Stimulated activated CD4-positive, alpha-beta T cell treated with anti-CD3 and anti-CD28 coated beads, Interleukin-15, amount 100 ng/mL, for 24 hours (primary cell): ENCODE measurements around the gene ANGPTL1.

Experiments
- DNase-seq: peaks from one replicate; pipeline ENCODE4 v3.0.0-alpha.2; 2020

ANGPTL1 gene, protein sequence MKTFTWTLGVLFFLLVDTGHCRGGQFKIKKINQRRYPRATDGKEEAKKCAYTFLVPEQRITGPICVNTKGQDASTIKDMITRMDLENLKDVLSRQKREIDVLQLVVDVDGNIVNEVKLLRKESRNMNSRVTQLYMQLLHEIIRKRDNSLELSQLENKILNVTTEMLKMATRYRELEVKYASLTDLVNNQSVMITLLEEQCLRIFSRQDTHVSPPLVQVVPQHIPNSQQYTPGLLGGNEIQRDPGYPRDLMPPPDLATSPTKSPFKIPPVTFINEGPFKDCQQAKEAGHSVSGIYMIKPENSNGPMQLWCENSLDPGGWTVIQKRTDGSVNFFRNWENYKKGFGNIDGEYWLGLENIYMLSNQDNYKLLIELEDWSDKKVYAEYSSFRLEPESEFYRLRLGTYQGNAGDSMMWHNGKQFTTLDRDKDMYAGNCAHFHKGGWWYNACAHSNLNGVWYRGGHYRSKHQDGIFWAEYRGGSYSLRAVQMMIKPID

DNA sequence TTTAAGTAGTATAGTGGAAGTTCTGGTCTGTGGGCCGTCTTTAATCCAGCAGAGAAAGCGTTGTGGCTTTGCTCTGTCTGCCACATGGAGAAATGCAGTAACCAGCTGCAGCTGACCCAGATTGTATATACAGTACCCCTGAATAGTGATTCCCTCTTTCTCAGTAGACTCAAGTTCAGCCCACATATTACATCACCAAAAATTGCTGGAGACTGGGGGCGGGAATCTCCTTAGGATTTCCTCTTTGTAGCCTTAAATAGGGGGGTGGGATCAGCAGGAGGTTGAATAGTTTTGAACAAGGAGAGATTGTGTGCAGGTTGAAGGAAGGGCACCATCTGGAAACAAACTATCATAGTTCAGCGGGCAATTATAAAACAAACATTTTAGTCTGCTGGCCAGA lies at the start of gene ANGPTL1:
Gene ANGPTL1 (minus strand): TSS at position 134 of the 400 bp plus-strand sequence. CDS start 5,301 bp downstream, outside the sequence.
- DNase-seq, result no peak

DNA sequence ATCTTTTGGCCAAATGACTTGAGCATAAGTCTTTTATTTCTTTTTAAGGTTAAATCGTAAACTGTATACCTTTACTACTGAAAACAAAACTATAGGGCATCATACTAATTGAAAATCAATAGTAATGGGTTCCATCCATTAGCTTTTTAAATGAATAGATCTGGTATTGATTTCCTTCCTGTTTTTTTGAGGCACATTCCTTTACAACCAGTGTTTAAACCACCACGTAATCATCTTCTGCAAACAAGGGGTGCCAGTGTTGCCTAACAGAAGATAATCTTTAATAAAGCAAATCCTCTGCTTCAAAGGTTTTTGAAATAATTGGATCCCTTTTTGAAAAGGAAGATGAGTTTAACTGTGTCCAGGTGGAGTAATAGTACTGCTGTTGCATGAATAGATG lies 48.7 kb upstream of the ANGPTL1 start:
- no peak for DNase-seq

DNA sequence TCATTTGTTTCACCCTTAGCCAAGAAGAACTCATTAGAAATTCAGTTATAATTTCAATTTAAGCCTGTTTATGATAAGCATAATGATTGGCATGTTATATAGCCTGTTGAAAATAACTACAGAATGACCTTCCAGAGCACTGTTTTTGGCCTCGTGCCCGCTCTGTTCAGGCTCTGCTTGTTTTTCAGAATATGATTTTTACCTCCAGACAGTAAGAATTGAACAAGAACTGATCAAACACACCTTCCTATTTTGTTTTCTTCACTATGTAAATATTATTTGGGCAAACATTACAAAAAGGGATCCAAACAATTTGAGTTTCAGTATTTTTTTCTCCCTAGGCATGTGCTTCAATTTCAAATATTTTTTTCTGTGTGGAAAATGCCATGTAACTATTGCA lies 48.1 kb upstream of the ANGPTL1 start:
- DNase-seq, result no peak

DNA sequence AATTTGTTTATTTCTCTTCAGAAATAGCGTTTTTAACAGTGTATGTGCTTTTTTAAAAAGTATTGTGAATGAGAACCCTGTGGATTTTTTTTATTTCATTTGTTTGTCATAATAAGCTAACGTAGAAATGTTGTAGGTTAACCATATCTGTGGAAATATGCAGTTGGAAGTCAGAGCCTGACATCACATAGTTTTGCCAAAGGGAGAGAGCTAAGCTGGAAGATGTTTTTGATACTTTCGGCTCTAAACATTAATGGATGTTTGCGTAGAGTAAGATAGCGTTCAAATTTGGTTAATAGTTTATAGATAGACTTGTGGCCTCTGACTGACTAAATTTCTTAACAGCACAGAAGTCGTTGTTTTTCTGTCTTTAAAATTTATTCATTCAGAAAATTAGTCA lies 47.4 kb upstream of the ANGPTL1 start:
- DNase-seq, result no peak

DNA sequence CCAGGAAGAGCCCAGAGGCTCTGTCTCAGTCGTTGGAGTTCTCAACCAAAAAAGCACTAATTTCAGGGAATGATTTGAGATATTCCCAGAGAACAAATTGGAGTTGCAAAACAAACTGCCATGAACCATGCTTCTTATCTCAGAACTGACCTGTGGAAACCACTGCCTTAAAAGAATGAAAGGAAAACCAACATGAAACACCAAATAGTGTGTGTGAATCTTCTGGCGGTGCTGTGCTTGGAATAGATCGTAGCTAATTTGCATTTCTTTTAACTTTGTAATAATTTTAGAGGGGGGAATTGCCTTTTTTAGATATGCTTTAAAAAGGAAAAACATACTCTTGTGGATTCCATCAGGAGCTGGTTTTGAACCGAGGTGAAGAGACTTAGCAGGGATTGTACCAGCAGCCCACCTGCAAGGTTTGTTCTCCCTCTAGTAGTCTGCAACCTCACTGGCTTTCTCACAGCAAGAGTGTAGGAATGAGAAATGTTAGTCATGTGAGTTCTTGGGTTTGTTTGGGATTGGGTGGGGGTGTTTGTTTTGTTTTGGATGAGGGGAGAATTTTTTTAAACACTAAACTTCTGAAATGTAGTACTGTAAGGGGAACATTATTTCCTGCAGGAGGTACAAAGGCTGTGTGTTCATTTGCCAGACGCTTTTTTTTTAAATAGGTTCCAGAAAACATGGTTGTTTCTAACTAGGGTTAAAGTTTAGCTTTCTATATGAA lies 45.7 kb upstream of the ANGPTL1 start:
- no peak for DNase-seq

DNA sequence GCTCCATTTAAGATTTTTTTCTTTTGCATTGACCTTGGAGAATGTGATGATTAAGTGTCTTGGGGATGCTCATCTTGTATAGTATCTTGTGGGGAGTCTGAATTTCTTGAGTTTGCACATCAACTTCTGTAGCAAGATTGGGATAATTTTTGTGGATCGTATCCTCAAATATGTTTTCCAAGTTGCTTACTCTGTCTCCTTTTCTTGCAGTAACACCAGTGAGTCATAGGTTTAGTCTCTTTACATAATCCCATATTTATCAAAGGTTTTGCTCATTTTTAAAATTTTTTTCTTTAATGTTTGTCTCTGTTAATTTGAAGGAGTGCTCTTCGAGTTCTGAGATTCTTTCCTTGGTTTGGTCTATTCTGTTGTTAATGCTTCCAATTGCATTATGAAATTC lies 41.7 kb upstream of the ANGPTL1 start:
- DNase-seq, result no peak

DNA sequence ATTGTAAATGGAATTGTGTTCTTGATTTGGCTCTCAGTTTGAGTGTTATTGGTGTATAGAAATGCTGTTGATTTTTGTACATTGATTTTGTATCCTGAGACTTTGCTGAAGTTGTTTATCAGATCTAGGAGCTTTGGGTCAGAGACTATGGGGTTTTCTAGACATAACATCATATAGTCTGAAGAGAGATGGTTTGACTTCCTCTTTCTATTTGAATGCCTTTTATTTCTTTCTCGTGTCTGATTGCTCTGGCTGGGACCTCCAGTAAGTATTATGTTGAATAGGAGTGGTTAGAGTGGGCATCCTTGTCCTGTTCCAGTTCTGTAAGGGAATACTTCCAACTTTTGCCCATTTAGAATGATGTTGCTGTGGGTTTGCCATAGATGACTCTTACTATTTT lies 39.1 kb upstream of the ANGPTL1 start:
- DNase-seq, result no peak

DNA sequence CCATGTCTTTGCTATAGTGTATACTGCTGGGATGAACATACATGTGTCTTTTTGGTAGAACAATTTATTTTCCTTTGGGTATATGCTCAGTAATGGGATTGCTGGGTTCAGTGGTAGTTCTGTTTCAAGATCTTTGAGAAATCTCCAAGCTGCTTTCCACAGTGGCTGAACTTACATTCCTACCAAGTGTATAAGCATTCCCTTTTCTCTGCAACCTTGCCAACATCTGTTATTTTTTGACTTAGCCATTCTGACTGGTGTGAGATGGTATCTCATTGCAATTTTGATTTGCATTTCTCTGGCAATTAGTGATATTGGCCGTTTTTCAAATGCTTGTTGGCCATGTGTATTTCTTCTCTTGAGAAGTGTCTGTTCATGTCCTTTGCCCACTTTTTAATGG lies 37.5 kb upstream of the ANGPTL1 start:
- no peak for DNase-seq

DNA sequence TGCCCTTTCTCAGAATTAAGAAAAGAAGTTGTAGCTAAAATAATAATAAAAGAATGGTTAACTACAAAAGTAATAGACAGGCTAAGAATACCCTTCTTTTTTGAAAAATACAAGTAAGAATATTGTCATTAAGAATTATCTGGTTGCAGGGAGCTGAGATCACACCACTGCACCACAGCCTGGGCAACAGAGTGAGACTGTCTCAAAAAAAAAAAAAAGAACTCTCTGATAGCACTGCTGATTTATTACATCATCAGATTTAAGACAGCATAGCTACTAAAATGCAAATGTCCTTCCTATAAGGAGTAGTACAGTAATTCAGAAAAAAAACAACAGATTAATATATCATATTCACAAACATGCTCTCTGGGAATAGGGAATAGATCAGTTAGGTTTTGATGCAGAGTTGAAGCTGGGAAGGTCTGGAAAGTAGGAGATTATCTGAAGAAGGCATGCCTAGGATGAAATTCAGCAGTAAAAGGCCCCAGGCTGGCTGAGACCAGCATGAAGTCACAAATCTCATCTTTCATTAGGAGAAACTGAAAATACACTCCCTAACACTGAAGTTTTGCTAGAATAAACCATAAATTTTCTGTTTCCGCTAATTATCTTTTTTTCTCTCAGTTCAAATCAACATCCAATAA lies 30.7 kb upstream of the ANGPTL1 start:
- no peak for DNase-seq

DNA sequence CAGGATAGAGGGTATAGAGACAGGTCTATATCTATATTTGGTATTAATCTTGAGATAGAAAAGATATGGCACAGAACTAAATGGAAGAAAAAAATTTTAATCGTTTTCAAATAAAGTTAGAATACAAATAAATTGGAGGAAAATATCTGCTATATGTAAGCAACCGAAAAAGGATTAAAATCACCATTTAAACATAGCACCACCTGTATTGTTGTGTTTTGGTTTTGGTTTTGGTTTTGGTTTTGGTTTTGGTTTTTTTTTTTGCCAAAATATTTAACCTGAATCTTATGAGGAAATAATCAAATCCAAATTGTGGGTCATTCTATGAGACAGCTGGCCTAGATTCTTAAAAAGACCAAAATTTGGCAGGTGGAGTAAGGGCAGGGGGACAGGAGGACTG lies 28.5 kb upstream of the ANGPTL1 start:
- no peak for DNase-seq

DNA sequence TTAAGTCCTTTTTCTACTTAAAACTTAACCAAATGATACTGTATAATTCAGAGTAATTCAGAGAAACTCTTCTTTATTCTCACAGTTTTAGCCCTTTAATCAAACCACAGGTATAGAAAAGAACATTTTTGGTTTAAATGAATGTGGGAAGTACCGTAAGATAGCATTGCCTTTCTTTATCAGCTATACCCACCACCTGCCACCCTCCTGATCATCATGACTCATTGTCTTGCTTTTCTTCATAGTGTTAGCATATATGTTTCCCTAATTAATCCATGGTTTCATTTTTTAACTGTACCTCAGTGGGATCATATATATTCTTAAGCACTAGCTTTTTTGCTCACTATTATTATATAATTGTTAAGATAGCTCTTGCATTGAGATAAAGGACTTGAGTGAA lies 27.5 kb upstream of the ANGPTL1 start:
- DNase-seq, result no peak

DNA sequence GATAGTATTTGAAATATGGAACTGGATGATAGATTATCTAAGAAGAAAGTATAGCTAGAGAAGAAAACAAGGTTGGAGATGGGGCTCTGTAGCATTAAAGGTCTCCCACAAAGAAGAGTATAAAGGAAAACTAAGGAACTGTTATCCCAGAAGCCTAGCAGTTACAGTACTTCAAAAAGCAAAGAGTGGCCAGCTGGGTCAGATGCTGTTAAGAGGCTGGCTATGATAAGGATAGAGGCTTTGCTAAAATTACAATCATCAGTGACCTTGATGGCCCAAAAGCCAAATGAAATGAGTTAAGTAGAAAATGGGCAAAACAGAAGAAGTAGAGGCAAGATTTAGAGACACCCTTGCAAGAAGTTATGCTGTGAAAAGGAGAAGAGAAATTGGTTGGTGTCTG lies 25.1 kb upstream of the ANGPTL1 start:
- DNase-seq, result no peak

DNA sequence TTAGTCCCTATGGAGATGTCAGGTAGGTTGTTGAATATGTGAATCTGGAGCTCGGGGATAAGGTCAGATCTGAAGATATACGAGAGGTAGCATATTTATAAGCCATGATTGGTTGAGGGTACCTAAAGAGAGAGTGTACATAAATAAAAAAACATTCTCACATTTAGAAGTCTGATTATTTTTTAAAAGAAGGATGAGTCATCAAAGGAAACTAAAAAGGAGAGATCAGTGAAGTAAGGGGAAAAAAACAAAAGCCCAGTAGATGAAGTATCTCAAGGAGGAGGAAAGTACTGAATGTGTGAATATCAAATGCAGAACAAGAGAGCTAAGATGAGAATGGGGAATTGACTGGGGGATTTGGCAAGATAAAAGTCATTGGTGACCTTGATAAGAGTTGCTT lies 15.7 kb upstream of the ANGPTL1 start:
- DNase-seq, result no peak

DNA sequence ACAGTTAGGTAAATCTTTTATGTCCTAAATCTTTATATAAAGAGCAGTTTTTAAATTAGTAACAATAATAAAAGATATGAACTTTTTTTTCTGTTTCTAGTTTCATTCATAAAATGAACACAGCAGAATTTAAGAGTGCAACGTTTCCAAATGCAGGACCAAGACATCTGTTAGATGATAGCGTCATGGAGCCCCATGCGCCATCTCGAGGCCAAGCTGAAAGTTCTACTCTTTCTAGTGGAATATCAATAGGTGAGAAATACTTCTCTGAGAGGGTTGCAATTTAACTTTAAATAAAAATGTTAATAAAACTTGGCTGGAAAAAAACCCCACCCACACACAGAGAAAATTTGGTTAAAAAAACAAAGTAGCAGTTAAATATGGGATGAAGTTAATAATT lies 15.0 kb upstream of the ANGPTL1 start:
- no peak for DNase-seq

DNA sequence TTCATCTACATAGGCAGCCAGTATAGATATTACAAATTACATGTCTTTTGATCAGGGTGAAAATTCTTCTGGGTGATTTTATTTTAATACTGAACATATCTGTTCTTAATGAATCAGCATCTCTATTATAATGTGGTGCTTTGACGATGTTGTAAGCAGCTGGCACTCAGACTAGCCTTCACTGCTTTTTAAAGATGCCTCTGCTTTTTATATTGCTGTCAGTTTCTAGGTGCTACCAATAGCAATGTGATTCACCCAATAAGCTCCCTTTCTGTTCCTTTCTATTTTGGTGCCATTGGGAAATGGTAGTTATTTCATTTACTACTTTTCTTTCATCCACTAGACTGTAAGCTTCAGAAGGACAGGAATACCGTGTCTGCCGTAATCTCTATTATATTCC lies 11.1 kb upstream of the ANGPTL1 start:
- DNase-seq, result no peak

DNA sequence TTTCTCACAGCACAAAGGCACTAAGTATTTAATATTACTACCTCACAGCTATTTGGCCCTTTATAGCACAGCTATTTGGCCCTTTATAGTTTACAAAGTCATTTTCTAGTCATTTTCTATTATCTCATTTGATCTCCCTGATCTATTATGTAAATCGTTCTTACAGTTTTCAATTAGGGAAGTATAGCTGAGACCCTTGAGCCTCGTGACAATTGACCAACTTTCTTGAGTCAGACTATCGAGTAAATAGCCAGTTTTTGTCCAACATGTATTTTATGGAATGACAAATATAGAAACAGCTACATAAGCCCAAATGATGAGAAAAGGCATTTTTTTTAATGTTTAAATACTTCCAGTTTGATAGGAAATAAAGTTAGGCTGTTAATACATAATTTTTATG lies 7.0 kb upstream of the ANGPTL1 start:
- no peak for DNase-seq

DNA sequence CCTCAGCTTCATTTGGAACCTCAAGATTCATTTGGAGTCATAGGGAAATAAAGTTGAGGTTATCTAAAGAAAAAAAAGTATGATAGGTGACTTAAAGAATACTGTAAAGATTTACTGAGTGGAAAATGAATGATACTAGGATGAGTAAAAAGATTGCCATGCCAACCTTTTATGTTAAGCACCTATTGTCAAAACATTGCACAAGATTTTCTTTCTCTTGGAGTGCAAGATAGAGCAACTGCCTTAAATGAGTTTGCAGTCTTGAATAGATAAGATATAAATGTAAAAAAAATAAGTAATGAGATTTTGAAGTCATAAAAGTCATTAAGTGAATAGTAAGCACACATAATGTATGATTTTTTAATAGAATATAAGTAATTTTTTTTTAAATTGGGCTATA lies 5.1 kb upstream of the ANGPTL1 start:
- no peak for DNase-seq

DNA sequence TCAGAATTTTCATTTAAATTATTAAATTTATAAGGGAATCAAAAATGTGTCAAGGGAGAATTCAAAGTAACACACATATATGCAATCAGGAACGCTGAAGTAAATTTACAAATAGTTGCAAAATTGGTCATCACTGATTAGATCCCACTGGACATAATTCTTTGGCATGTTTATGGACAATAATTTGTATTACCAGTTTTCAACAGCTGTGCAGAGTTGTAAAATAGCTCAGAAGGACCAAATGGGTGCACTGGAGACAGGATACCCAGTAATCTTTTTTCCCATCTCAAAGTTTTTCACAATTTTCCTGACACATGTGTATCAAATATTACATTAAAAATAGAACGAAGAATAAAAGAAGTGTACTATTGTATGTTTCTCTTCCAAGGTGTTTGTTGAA lies 4.1 kb upstream of the ANGPTL1 start:
- DNase-seq, result no peak

DNA sequence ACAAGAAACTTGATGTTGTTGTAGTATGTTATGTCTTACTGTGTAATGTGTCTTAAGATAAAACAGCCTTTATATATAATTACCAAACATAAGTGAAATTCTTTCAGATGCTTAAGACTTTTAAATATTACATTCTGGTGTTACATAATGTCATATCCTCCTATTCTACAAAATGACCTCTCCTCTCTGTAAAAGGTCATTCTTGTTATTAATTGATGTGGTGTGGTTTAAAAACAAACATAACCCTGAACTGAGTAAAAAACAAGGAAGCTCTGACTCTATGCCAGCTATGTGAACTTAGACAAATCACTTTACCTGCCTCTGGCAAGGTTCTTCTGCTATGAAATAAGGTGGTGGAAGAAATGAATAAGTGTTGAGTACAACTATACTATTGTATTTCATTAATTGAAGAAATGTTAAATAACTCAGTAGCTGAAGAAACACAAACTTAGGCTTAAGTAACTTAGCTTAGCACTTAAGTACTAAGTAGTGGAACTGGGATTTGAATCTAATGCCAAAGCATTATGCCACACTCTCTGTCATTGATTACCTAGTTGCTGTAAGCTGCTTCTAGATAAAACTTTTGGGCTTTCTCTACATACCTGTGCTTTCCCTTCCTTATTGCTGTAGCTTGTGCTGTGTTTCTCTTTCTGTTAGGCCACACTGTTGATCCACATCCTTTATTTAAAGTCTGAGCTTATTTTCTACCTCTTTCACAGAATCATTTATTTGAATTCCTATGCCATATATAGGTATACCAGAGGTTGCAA lies 859 bp upstream of the ANGPTL1 start:
- DNase-seq, result no peak

DNA sequence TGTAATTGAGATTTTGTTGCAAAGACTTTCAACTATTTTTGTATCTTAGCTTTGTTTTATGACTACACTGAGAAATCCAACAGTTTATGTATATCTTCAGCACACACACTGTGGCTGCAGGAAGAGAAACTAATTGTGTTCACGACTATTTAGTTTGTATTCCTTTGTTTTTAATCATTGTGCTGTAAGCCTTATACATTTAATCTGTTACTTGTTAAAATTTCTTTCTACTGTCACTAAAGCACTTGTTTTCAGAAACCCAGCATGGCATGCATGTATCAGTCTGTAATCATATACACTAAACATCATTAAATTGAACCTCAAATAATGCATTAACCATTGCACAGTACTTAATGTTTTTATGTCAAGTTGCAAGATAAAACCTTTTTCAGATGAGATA lies 656 bp downstream of the ANGPTL1 start:
- no peak for DNase-seq

DNA sequence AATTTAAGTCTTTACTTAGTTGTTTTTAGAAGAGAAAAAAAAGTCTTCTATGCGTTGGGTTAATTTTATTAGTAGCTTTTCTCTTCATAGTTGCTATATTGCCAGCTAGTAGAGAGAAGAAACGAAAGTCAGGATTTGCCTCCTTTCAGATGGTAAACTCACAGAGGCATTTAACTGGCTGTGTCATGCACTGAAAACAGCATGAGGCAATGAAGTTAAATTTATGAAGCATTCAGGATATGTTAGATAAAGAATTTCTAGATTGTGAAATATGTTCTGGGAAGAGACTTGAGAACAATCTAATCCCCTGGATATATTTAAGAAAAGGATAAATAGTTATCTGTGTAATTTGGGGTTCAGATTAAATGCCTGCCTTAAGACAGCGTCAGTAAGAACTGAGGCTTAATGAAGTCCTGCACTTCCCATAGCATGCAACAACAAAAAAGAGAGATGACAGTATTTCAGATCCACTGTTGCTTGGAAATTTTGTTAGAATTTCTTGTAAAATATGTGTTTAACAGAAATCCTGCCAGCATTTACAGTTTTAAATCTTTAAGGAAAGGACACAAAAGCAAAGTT lies 1.7 kb downstream of the ANGPTL1 start:
- DNase-seq, result no peak

DNA sequence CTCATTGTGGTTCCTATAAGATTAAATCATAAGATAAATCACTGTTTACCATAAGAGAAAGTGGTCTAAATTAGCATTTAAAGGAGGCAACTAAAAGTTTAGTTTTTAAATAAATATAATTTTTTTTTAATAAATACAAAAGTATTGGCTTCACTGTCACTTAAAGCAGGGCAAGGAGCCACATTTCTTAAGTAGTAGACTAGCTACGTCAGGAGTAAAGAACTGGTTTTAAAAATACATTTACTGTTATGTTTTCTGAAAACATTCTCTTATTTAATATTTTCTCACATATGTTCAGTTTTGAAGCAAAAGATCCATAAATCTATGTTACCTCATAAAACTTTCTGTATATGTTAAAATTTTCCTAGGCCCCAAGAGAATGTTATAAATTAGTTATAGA lies 2.2 kb downstream of the ANGPTL1 start:
- no peak for DNase-seq

DNA sequence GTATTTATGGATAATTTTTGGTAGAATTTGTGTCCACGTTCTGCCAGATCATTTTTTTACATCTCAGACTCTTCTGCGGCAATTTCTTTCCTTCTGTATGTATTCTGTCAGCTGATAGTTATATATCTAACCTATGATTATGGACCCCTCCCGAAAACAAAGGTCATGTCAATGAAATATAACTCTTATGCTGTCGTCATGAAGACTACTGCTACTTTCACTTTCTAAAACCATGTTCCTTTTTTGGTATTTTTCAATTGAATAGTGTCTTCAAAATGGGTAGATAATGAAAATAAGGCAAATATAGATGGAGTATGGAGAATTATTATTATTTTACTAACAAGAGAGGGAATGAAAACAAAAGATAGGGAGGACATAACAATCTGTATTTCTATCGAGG lies 3.2 kb downstream of the ANGPTL1 start:
- DNase-seq, result no peak
